HEK293 (cell line): ENCODE data around the gene SINHCAF.

Source experiments
- KLF16 ChIP-seq: fragments of 450-650 bp; formaldehyde crosslinking; IDR thresholded peaks from 2 replicates; pipeline ENCODE4 v1.5.1; 2017; ENCODE audit warnings: missing biosample characterization, missing genetic modification characterization
- PRDM1 ChIP-seq: fragments of 450-650 bp; formaldehyde crosslinking; IDR thresholded peaks from 2 replicates; pipeline ENCODE4; 2016; ENCODE audit warnings: missing biosample characterization, missing genetic modification characterization
- ZNF473 ChIP-seq: fragments of 450-650 bp; formaldehyde crosslinking; IDR thresholded peaks from 2 replicates; pipeline ENCODE4 v1.5.1; 2017; ENCODE audit warnings: missing biosample characterization, missing genetic modification characterization
- ZNF560 ChIP-seq: fragments of 450-650 bp; formaldehyde crosslinking; IDR thresholded peaks from 2 replicates; pipeline ENCODE4 v1.5.1; 2017; ENCODE audit warnings: missing biosample characterization, missing genetic modification characterization, borderline replicate concordance
- TF ChIP-seq, protein P1 (sequence below): fragments of 450-650 bp; formaldehyde crosslinking; IDR thresholded peaks from 2 replicates; pipeline ENCODE4 v1.5.1; 2016; ENCODE audit warnings: missing biosample characterization, missing genetic modification characterization, borderline replicate concordance
- TF ChIP-seq, protein P2 (sequence below): fragments of 450-650 bp; formaldehyde crosslinking; IDR thresholded peaks from 2 replicates; pipeline ENCODE4 v1.5.1; 2016; ENCODE audit warnings: missing biosample characterization, missing genetic modification characterization

- TF ChIP-seq KLF16 (no peak), ZNF560 (tag by site-specific recombination) (no peak), PRDM1 (tag by site-specific recombination) (no peak), ZNF473 (tag by site-specific recombination) (no peak)
- TF ChIP-seq, protein P1, sequence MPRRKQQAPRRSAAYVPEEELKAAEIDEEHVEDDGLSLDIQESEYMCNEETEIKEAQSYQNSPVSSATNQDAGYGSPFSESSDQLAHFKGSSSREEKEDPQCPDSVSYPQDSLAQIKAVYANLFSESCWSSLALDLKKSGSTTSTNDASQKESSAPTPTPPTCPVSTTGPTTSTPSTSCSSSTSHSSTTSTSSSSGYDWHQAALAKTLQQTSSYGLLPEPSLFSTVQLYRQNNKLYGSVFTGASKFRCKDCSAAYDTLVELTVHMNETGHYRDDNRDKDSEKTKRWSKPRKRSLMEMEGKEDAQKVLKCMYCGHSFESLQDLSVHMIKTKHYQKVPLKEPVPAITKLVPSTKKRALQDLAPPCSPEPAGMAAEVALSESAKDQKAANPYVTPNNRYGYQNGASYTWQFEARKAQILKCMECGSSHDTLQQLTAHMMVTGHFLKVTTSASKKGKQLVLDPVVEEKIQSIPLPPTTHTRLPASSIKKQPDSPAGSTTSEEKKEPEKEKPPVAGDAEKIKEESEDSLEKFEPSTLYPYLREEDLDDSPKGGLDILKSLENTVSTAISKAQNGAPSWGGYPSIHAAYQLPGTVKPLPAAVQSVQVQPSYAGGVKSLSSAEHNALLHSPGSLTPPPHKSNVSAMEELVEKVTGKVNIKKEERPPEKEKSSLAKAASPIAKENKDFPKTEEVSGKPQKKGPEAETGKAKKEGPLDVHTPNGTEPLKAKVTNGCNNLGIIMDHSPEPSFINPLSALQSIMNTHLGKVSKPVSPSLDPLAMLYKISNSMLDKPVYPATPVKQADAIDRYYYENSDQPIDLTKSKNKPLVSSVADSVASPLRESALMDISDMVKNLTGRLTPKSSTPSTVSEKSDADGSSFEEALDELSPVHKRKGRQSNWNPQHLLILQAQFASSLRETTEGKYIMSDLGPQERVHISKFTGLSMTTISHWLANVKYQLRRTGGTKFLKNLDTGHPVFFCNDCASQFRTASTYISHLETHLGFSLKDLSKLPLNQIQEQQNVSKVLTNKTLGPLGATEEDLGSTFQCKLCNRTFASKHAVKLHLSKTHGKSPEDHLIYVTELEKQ = no peak
- TF ChIP-seq, protein P2, sequence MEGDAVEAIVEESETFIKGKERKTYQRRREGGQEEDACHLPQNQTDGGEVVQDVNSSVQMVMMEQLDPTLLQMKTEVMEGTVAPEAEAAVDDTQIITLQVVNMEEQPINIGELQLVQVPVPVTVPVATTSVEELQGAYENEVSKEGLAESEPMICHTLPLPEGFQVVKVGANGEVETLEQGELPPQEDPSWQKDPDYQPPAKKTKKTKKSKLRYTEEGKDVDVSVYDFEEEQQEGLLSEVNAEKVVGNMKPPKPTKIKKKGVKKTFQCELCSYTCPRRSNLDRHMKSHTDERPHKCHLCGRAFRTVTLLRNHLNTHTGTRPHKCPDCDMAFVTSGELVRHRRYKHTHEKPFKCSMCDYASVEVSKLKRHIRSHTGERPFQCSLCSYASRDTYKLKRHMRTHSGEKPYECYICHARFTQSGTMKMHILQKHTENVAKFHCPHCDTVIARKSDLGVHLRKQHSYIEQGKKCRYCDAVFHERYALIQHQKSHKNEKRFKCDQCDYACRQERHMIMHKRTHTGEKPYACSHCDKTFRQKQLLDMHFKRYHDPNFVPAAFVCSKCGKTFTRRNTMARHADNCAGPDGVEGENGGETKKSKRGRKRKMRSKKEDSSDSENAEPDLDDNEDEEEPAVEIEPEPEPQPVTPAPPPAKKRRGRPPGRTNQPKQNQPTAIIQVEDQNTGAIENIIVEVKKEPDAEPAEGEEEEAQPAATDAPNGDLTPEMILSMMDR (tag by site-specific recombination) = no peak
Measured at GRCh38 chr12:31303466-31303865, 22.5 kb downstream of the SINHCAF start.
